ENCODE results near the gene CCL17.

CCL17 gene

GRCh38 chr16:57462209-57462977 lies 57.8 kb downstream of the CCL17 start, which contains the start of gene POLR2C (continued):
- TF ChIP-seq ZNF366 (tag by site-specific recombination; conservative IDR thresholded peaks at IDR 0.05), result no peak
- no peak for TF ChIP-seq HOXC10 (CRISPR knock-in tag; IDR thresholded peaks at IDR 0.05)
- 0 out of 2 replicates have a peak, but pooled peaks have one; percentile 12 for TF ChIP-seq SCRT2 (tag by site-specific recombination; IDR thresholded peaks at IDR 0.05)
- TF ChIP-seq ZNF692 (tag by site-specific recombination; IDR thresholded peaks at IDR 0.05), result peak; percentile 68
- TF ChIP-seq MEIS1 (CRISPR knock-in tag; IDR thresholded peaks at IDR 0.05; ENCODE audit: borderline replicate concordance), result no peak
- TF ChIP-seq PRDM4 (tag by site-specific recombination; IDR thresholded peaks at IDR 0.05), result 0 out of 2 replicates have a peak, but pooled peaks have one; percentile 37
- TF ChIP-seq INSM2 (tag by site-specific recombination; IDR thresholded peaks at IDR 0.05), result peak; percentile 53; the same call in 1 of the 2 replicates
- peak; percentile 85 for TF ChIP-seq KLF16 (tag by site-specific recombination; IDR thresholded peaks at IDR 0.05)
- no peak for TF ChIP-seq ZNF548 (tag by site-specific recombination; IDR thresholded peaks at IDR 0.05)
- TF ChIP-seq ZNF211 (tag by site-specific recombination; IDR thresholded peaks at IDR 0.05; ENCODE audit: low read depth), result no peak
- no peak for TF ChIP-seq ZBTB49 (tag by site-specific recombination; IDR thresholded peaks at IDR 0.05; ENCODE audit: low read depth)
- peak; percentile 34; the same call in 1 of the 2 replicates for TF ChIP-seq KLF8 (tag by site-specific recombination; IDR thresholded peaks at IDR 0.05)
- peak; percentile 66 for TF ChIP-seq ZNF146 (tag by site-specific recombination; IDR thresholded peaks at IDR 0.05)
- TF ChIP-seq ZNF266 (tag by site-specific recombination; IDR thresholded peaks at IDR 0.05; ENCODE audit: low read depth), result no peak
- TF ChIP-seq ZNF202 (tag by site-specific recombination; IDR thresholded peaks at IDR 0.05; ENCODE audit: borderline replicate concordance), result no peak
- TF ChIP-seq KLF9 (tag by site-specific recombination; IDR thresholded peaks at IDR 0.05; ENCODE audit: low read depth), result peak; percentile 29; the same call in 1 of the 2 replicates
- peak; percentile 49; the same call in 1 of the 2 replicates for TF ChIP-seq ZBTB48 (tag by site-specific recombination; IDR thresholded peaks at IDR 0.05)
- TF ChIP-seq ZNF530 (tag by site-specific recombination; IDR thresholded peaks at IDR 0.05; ENCODE audit: low read depth), result no peak
- TF ChIP-seq ZNF624 (tag by site-specific recombination; IDR thresholded peaks at IDR 0.05), result no peak
- TF ChIP-seq ZNF280C (tag by site-specific recombination; IDR thresholded peaks at IDR 0.05), result no peak
- no peak for TF ChIP-seq ZNF837 (tag by site-specific recombination; IDR thresholded peaks at IDR 0.05)
- 0 out of 2 replicates have a peak, but pooled peaks have one; percentile 11 for TF ChIP-seq PRDM10 (tag by site-specific recombination; IDR thresholded peaks at IDR 0.05)
- TF ChIP-seq ZNF324 (tag by site-specific recombination; IDR thresholded peaks at IDR 0.05), result peak; percentile 29; the same call in 1 of the 2 replicates
- peak; percentile 93 for TF ChIP-seq ZNF580 (tag by site-specific recombination; IDR thresholded peaks at IDR 0.05)
- no peak for TF ChIP-seq ZNF776 (tag by site-specific recombination; IDR thresholded peaks at IDR 0.05; ENCODE audit: borderline replicate concordance)
